Limb (tissue), 2 donors: ENCODE results near the gene GRIA2.

Experiments
- DNase-seq, 2 donors: peaks; one replicate each; pipeline ENCODE4 v3.0.0-alpha.2; 2016; ENCODE audit errors: extremely low spot score in 2 of 2

Gene GRIA2

DNA sequence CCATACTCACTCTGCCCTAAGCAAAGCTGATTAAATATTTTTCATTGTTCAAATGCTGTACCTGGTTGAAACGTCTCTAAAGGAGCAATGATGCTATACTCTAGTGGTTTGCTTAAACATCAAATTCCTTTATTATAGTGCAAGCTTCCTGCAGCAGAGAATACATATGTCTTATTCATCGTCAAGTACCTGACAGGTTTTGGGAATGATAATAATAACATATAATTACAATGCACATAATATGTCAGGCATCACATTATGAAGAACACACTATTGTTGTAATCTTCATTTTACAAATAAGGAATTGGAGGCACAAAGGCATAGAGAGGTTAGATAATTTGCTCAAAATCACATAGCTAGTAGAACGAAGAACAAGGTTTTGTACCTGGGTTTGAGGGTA is 151.6 kb downstream of the GRIA2 start:
- no peak for DNase-seq

DNA sequence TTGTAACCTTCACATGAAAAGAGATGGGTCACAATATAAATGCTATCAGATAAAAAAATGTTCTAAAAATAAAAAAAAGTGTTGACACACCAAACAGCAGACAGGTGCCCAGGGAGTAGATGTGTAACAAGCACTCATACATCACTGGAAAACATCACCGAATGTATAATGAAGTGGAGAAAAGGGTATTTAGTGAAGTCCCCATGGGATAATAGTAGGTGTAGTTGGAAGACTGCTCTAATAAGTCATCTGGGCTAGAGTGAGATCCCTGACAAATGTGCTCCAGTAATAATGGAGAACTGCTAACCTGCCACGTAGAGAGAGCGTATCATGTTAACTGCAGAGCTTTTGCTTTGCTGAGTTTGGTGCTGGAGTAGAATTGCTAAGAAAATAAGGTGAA is 152.0 kb downstream of the GRIA2 start:
- DNase-seq, result no peak

DNA sequence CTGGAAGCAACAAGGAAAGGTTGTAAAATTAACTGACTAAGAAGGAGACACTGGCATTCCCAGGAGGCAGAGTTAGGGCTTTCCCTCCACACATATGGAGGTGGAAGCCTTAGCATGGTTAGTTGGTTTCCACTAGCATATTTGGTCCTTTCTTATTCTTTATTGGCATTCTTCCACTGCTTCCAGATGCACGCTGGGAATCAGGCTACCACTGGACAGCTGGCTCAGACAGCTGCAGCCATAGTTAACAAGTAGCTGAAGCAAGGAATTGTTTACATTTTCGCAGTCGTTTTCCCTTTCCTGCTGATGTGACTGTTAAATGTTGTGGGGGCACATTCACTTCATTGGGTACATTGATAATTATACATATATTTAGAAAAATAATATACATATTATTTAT is 169.2 kb downstream of the GRIA2 start:
- DNase-seq, result peak; percentile 36 to 51

DNA sequence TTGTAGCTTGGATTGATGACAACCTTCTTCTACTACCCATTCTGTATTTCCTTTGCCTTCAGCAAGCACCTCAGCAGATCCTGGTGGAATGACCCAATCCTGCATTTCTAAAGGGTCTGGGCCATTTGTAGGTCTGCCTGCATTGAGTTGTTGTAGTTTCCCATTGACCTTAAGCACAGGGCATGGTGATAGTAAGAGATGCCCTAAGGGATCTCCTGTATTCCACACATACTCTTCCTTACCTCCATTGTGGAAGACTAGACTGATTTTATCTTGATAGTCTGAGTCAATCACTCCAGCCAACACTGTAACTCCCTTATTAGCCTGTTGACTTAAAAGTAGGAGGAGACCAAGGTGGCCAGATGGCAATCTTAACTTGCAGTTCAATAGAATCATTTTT is 184.5 kb downstream of the GRIA2 start:
- no peak for DNase-seq
